Mesenchymal stem cell (in vitro differentiated cells and primary cell): ENCODE data around the gene SIGLEC11.
"Not testable (repeated sequence)": the region's sequence is repeated elsewhere in the genome, so short reads cannot be mapped to it uniquely, and the experiment has no call there.

Source experiments
- DNase-seq: peaks from one replicate; pipeline ENCODE4 v3.0.0-alpha.2; 2013
- H2AFZ ChIP-seq: one replicate; pipeline ENCODE4 v1.6.1; 2013; ENCODE audit warnings: low read depth, mild to moderate bottlenecking, control low read depth, inconsistent platforms, low read length, moderate library complexity
- H2AK5ac ChIP-seq: 2 replicates; pipeline ENCODE4 v1.6.1; 2013; ENCODE audit warnings: low read length, moderate library complexity, mild to moderate bottlenecking, inconsistent platforms; ENCODE audit not compliant: severe bottlenecking
- H2BK120ac ChIP-seq: one replicate; pipeline ENCODE4 v1.6.1; 2013; ENCODE audit warnings: low read depth, mild to moderate bottlenecking, inconsistent platforms, low read length, moderate library complexity
- H2BK12ac ChIP-seq, 2 experiments: one replicate each; pipeline ENCODE4 v1.6.1; 2013; ENCODE audit warnings: inconsistent platforms in 2 of 2, low read length in 2 of 2, mild to moderate bottlenecking in 2 of 2, moderate library complexity in 2 of 2, control low read depth in 1 of 2
- H2BK15ac ChIP-seq: one replicate; pipeline ENCODE4 v1.6.1; 2013; ENCODE audit warnings: mild to moderate bottlenecking, low read depth, inconsistent platforms; ENCODE audit not compliant: poor library complexity, severe bottlenecking
- H2BK5ac ChIP-seq: 2 replicates; pipeline ENCODE4 v1.6.1; 2013; ENCODE audit warnings: low read depth, mild to moderate bottlenecking, low read length, control low read depth, inconsistent platforms; ENCODE audit not compliant: poor library complexity, severe bottlenecking
- H3K14ac ChIP-seq, 2 experiments: one replicate each; pipeline ENCODE4 v1.6.1; 2013; ENCODE audit warnings: inconsistent platforms in 2 of 2, low read length in 2 of 2, control low read depth in 1 of 2, mild to moderate bottlenecking in 1 of 2, moderate library complexity in 1 of 2
- H3K18ac ChIP-seq, 2 experiments: one replicate each; pipeline ENCODE4 v1.6.1; 2013; ENCODE audit warnings: inconsistent platforms in 2 of 2, low read length in 2 of 2, control low read depth in 1 of 2, low read depth in 1 of 2, mild to moderate bottlenecking in 1 of 2
- H3K23ac ChIP-seq, 2 experiments: one replicate each; pipeline ENCODE4 v1.6.1; 2013; ENCODE audit warnings: inconsistent platforms in 2 of 2, low read length in 2 of 2, mild to moderate bottlenecking in 2 of 2, moderate library complexity in 2 of 2, control low read depth in 1 of 2
- H3K27ac ChIP-seq: 2 replicates; pipeline ENCODE4 v1.5.1; 2013; ENCODE audit warnings: mild to moderate bottlenecking, moderate library complexity, low read length, control low read depth, inconsistent platforms; ENCODE audit not compliant: poor library complexity, severe bottlenecking
- H3K27me3 ChIP-seq, 2 experiments: 2 replicates each; pipeline versions ENCODE4 v1.6.1 to v1.7.0; 2013; ENCODE audit warnings: low read length in 2 of 2, mild to moderate bottlenecking in 2 of 2, moderate library complexity in 2 of 2, control low read depth in 1 of 2, inconsistent platforms in 1 of 2; ENCODE audit not compliant: control insufficient read depth in 1 of 2, insufficient read depth in 1 of 2
- H3K36me3 ChIP-seq, 2 experiments: 2 replicates each; pipeline versions ENCODE4 v1.6.1 to v1.7.0; 2013; ENCODE audit warnings: low read length in 2 of 2, control low read depth in 1 of 2, inconsistent platforms in 1 of 2, low read depth in 1 of 2, mild to moderate bottlenecking in 1 of 2; ENCODE audit not compliant: insufficient read depth in 2 of 2, control insufficient read depth in 1 of 2
- H3K4ac ChIP-seq, 2 experiments: one replicate each; pipeline ENCODE4 v1.6.1; 2013; ENCODE audit warnings: inconsistent platforms in 2 of 2, low read length in 2 of 2, mild to moderate bottlenecking in 2 of 2, moderate library complexity in 2 of 2, control low read depth in 1 of 2, low read depth in 1 of 2
- H3K4me1 ChIP-seq: 2 replicates; pipeline ENCODE4 v1.6.1; 2013; ENCODE audit warnings: low read depth, low read length, control low read depth; ENCODE audit not compliant: control insufficient read depth, insufficient read depth
- H3K4me2 ChIP-seq: 2 replicates; pipeline ENCODE4 v1.6.1; 2013; ENCODE audit warnings: low read length, mild to moderate bottlenecking, inconsistent platforms; ENCODE audit not compliant: poor library complexity, severe bottlenecking
- H3K4me3 ChIP-seq, 2 experiments: 2 replicates each; pipeline versions ENCODE4 v1.5.1 to v1.7.0; 2013; ENCODE audit warnings: low read length in 2 of 2, mild to moderate bottlenecking in 2 of 2, control low read depth in 1 of 2, low read depth in 1 of 2; ENCODE audit not compliant: insufficient read depth in 1 of 2
- H3K79me1 ChIP-seq: replicated peaks from 2 replicates; pipeline ENCODE4 v1.6.1; 2013; ENCODE audit warnings: mild to moderate bottlenecking, control low read depth, low read length, inconsistent platforms; ENCODE audit not compliant: poor library complexity, severe bottlenecking
- H3K9ac ChIP-seq: 2 replicates; pipeline ENCODE4 v1.7.0; 2013; ENCODE audit warnings: mild to moderate bottlenecking, low read length, moderate library complexity
- H3K9me3 ChIP-seq: 2 replicates; pipeline ENCODE4 v1.7.0; 2013; ENCODE audit warnings: mild to moderate bottlenecking, low read length; ENCODE audit not compliant: control insufficient read depth
- H4K8ac ChIP-seq: one replicate; pipeline ENCODE4 v1.6.1; 2013; ENCODE audit warnings: inconsistent platforms, mild to moderate bottlenecking, low read length, moderate library complexity
- H4K91ac ChIP-seq: one replicate; pipeline ENCODE4 v1.6.1; 2013; ENCODE audit warnings: mild to moderate bottlenecking, low read length, inconsistent platforms
- WGBS: methylation state at CpG from one replicate; pipeline ENCODE4 v1.1.7; 2013; ENCODE audit warnings: mixed read lengths; 5-methylcytosine and 5-hydroxymethylcytosine counted together

The SIGLEC11 gene

GRCh38 chr19:49949742-49950589 is 11.0 kb downstream of the SIGLEC11 start:
- H3K36me3 ChIP-seq: no peaks in the 10 kb centered on the region

GRCh38 chr19:49946415-49946814 is 14.6 kb downstream of the SIGLEC11 start:
- Histone ChIP-seq H3K4me2 (no peak overlapping the region), H3K18ac (no peak overlapping the region), H3K4me1 (no peaks in the 10 kb centered on the region), H3K79me1 (no peaks in the 10 kb centered on the region), H3K27me3 (peaks cover 8 to 71% of the 10 kb centered on the region in 2 experiments), H2AFZ (no peak overlapping the region), H2BK15ac (no peak overlapping the region), H4K91ac (no peak overlapping the region), H3K9ac (no peak overlapping the region), H3K23ac (no peak overlapping the region), H2AK5ac (no peak overlapping the region), H2BK120ac (no peak overlapping the region), H2BK12ac (no peak overlapping the region), H3K4ac (no peak overlapping the region), H3K36me3 (no peaks in the 10 kb centered on the region), H3K9me3 (no peaks in the 10 kb centered on the region), H3K14ac (no peak overlapping the region), H3K27ac (no peak overlapping the region), H4K8ac (no peak overlapping the region), H2BK5ac (no peak overlapping the region), H3K4me3 (no peak overlapping the region)
- WGBS: 88% methylated on average over 8 of the region's 8 CpGs
- DNase-seq: no peak

More at GRCh38 chr19:49949742-49950589, 11.0 kb downstream of the SIGLEC11 start:
- Histone ChIP-seq H3K9me3 (no peaks in the 10 kb centered on the region), H3K4me2 (no peak overlapping the region), H3K79me1 (no peaks in the 10 kb centered on the region), H3K4me3 (no peak overlapping the region), H4K8ac (no peak overlapping the region), H2BK5ac (no peak overlapping the region), H2AFZ (no peak overlapping the region), H4K91ac (no peak overlapping the region), H2AK5ac (no peak overlapping the region), H3K14ac (no peak overlapping the region), H2BK120ac (no peak overlapping the region), H3K4ac (no peak overlapping the region), H2BK12ac (no peak overlapping the region), H3K27ac (no peak overlapping the region), H3K4me1 (no peaks in the 10 kb centered on the region), H3K23ac (no peak overlapping the region), H3K18ac (no peak overlapping the region), H2BK15ac (no peak overlapping the region), H3K27me3 (peaks cover 22 to 81% of the 10 kb centered on the region in 2 experiments), H3K9ac (no peak overlapping the region)
- WGBS: 86% methylated on average over 10 of the region's 11 CpGs
- no peak for DNase-seq

- H2BK5ac ChIP-seq, H2BK120ac ChIP-seq, H3K4me2 ChIP-seq, H3K27ac ChIP-seq, H4K91ac ChIP-seq, H3K14ac ChIP-seq, H2AK5ac ChIP-seq, DNase-seq, H3K4me1 ChIP-seq, H3K23ac ChIP-seq, H3K4ac ChIP-seq, H4K8ac ChIP-seq, H3K4me3 ChIP-seq, H3K79me1 ChIP-seq, H2BK12ac ChIP-seq, H2AFZ ChIP-seq, H3K18ac ChIP-seq, H3K36me3 ChIP-seq, H2BK15ac ChIP-seq, H3K9me3 ChIP-seq, H3K9ac ChIP-seq: not testable (repeated sequence)
- WGBS: 94% methylated on average over 4 of the region's 5 CpGs
- peaks cover 0 to 66% of the 10 kb centered on the region in 2 experiments for H3K27me3 ChIP-seq
These were observed 16.4 kb downstream of the SIGLEC11 start for GRCh38 chr19:49944567-49944966.

GRCh38 chr19:49940482-49940791 is 20.5 kb downstream of the SIGLEC11 start:
- Histone ChIP-seq H4K8ac (no peak overlapping the region), H4K91ac (no peak overlapping the region), H3K23ac (no peak overlapping the region), H3K4me3 (no peak overlapping the region), H2AK5ac (no peak overlapping the region), H2AFZ (no peak overlapping the region), H3K4me1 (peaks cover 6% of the 10 kb centered on the region), H2BK15ac (no peak overlapping the region), H3K27ac (no peak overlapping the region), H3K4me2 (no peak overlapping the region), H2BK120ac (no peak overlapping the region), H3K36me3 (no peaks in the 10 kb centered on the region), H2BK5ac (no peak overlapping the region), H3K18ac (no peak overlapping the region), H3K4ac (no peak overlapping the region), H3K27me3 (peaks cover 0 to 51% of the 10 kb centered on the region in 2 experiments), H3K14ac (no peak overlapping the region), H2BK12ac (no peak overlapping the region), H3K9ac (no peak overlapping the region), H3K9me3 (no peaks in the 10 kb centered on the region), H3K79me1 (no peaks in the 10 kb centered on the region)
- no peak for DNase-seq
- 91% methylated on average over 5 of the region's 5 CpGs for WGBS
